Activated CD8-positive, alpha-beta memory T cell treated with anti-CD3 and anti-CD28 coated beads, Interleukin-2, amount 50 U/mL, for 1 hour (primary cell): ENCODE data around the gene DNAAF5.

Experiments
- DNase-seq: peaks from one replicate; pipeline ENCODE4 v3.0.0-alpha.2; 2020; ENCODE audit errors: extremely low read depth

The DNAAF5 gene

DNA sequence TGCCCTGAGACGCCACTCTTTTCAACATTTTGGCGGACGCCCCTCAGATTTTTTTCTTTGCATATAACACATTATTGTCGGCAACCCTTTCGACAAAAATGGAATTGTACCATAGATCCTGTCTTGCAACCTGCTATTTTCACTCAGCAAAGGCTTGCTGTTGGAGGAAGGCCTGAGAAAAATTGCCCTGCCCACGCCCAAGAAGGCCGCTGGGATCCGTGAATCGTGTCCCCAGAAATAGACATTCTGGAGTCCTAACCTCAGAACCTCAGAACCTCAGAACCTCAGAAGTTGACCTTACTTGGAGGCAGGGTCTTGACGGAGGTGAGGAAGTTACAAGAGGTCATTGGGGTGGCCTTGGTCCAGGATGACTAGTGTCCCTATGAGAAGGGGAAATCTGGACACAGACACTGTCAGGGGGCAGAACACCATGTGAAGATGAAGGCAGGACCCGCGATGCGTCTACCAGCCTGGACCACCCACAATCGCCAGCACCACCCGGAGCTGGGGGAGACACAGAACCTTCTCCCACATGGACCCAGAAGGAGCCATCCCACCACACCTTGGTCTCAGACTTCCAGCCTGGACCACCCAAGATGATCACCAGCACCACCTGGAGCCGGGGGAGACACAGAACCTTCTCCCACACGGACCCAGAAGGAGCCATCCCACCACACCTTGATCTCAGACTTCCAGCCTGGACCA, 19.1 kb upstream of the DNAAF5 start:
- DNase-seq, result no peak

- no peak for DNase-seq
These were observed 16.3 kb upstream of the DNAAF5 start for GRCh38 chr7:710161-710560.

DNA sequence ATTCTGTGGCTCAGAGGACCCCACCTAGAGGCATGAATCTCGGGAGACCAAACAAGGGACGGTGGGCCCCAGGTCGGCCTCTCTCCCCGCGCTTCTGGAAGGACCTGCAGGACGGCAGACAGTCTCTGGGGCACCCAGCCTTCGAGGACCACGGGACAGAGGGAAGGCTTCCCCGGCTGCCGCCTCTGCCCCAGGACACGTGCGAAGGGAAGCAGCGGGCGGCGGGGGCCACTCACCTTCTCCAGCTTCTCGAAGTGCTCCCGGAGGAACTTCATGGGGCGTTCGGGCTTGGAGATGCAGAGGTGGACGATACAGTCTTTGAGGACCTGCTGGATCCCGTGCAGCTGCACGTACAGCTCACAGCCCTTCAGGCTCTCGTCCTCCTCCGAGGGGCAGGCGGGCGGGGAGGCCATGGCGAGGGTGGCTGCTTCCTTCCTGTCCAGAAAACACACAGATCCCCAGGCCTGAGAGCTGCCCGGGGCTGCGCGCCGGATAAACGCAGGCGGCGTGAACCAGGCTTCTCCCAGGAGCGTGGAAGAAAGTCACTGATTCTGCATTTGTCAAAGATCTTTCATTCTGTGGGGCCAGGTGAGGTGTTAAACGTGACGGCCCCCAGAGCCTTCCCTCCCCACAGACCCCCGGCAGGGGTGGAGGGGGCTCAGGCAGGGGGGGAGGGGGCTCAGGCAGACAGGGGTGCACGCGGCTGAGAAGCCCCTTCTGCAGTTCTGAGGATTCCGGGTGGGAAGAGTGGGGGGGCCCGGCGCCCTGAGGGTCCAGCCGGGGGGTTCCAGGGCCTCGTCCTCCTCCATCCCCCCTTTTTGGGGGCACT, 15.2 kb upstream of the DNAAF5 start:
- DNase-seq, result no peak

DNA sequence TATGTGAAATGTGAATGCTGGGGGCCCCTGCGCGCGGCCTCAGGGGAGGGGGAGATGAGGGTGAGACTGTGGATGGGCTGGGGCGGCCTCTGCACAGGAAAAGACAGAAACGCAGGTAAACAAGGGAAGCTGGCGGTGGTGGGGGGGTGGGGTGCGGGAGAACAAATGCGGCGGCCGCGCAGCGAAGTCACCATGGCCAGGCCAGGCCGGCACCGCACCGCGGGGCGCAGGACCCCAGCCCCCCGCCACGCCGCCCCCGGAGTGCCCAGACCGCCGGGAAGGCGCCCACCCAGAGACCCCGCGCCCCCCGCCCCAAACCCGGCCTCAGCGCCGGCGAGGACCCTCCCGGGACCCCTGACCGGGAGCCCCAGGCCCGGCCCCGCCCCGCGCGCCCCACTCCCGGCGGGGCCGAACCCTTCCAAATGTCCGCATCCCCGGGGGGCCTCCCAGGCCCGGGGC, 14.5 kb upstream of the DNAAF5 start:
- DNase-seq, result no peak

DNA sequence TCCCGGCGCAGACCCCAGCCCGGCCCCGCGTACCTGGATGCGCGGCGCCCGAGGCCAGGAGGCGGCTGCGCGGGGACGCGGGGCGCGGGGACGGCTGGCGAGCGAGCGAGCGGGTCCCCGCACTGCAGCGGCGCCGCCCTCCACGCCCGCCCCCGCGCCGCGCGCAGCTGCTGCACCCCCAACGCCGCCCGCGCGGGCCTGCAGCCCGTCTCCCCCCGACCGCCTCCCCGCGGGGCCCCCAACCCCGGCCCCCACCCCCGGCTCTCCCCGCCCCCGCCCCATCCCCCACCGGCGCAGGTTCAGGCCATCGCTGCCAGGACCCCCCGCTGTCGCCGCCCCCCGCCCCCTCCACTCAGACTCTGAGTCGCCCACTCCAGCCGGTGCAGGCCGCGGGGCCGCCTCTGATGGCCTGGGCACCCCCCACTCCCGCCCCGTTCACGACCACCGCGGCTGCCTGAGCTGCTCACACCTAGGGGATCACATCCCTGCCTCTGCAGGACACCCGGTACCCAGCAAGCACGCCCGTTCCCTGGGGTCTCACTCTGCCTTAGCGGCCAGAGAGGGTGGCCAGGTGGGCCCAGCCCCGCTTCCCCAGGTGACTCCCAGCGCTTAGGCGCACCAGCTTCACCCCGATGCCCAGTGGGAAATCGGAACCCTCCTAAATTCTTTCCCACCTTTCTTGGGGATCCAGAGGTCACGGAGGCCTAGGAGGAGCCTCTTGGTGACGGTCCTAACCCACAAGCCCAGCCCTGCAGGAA, 13.9 kb upstream of the DNAAF5 start:
- no peak for DNase-seq

- no peak for DNase-seq
These were observed 13.4 kb upstream of the DNAAF5 start for GRCh38 chr7:713139-713457.

- DNase-seq, result no peak
These were observed 12.8 kb upstream of the DNAAF5 start for GRCh38 chr7:713488-714230.

DNA sequence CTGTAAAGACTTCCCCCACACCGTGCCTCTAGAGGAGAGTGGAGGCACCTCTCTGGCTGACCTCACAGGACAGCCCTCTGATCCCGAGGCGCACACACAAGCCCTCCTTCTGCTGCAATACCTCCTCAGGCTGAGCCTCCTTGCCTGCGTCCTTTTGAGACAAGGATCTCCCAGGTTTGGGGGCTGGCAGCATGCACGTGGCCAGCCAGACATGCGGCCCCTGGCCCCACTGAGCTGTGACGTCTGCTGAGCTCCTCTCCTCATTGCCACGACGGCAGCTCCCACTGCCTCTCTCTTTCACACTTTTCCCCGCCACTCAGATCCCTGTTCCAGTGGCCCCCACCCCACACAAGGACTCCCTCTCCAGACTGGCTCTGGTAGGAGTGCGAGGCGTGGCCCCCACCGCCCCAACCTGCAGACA, 12.2 kb upstream of the DNAAF5 start:
- DNase-seq, result no peak

DNA sequence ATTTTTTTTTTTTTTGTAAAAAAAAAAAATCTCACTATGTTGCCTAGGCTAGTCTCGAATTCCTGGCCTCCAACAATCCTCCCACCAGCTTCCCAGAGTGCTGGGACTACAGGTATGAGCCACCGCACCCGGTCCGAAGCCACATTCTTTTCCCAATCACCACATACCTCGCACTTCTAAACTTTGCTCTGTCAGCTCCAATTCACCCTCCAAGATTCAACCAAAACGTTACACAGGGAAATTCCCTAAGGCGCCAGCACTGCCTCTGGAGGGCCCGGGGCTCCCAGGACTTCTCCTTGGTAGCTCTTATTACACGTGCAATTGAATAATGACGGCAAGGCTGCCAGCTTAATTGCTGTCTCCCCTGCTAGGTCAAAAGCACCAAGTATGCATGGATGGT, 10.3 kb upstream of the DNAAF5 start:
- DNase-seq, result no peak

- no peak for DNase-seq
These were observed 9.9 kb upstream of the DNAAF5 start for GRCh38 chr7:716636-717035.

GRCh38 chr7:721619-722248, 4.8 kb upstream of the DNAAF5 start:
- no peak for DNase-seq

DNA sequence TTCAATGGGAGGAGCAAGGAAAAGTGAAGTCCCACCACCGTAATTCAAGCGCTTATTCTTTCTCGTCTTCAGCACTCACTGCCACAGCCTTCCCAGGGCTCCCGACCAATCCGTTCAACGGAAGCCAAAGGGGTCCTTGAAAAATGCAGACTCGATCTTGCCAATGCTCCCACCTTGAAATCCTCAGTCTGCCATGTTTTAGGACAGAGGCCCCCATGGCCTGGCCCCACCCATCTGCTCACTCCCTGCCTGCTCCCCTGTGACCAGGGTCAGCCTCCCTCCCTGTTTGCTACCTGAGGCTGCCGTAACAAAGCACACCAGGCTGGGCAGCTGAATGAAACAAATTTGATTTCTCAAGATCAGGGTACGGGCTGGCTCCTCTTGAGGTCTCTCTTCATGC, 3.0 kb upstream of the DNAAF5 start:
- no peak for DNase-seq

- DNase-seq, result no peak
These were observed 2.2 kb upstream of the DNAAF5 start for GRCh38 chr7:724298-724697.

- no peak for DNase-seq
These were observed 1.1 kb upstream of the DNAAF5 start for GRCh38 chr7:725223-726005.

GRCh38 chr7:726854-727103, 280 bp downstream of the DNAAF5 start:
- DNase-seq, result no peak

DNA sequence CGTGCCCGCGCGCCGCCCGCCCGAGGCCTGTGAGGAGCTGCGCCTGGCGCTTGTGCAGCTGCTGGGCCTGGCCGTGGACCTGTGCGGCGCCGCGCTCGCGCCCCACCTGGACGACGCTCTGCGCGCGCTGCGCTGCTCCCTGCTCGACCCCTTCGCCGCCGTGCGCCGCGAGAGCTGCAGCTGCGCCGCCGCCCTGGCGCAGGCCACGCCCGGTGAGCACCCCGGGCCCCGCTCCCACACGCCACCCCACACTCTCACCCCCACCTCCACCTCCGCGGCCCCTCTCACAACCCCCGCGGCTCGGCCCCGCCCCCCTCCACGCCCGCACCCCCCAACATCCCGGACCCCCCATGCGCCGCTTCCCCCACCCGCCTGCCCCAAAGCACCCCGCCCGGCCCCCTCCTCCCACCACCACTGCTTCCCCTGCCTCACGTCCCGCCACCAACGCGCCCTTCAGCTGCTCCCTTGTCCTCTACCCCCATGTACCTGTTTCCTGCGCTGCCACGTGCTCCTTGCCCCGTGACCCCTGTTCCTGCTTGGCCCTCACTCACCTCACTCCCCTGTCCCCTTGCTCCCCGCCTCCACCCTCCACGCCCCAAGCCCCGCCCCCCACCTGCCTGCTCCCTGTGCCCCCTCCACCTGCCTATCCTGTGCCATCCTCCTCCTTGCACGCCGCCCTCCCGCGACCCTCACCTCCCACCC, 756 bp downstream of the DNAAF5 start, which contains the start of gene PRKAR1B:
Gene PRKAR1B, minus strand, starts transcription at position 178 of the 702 bp plus-strand sequence. CDS start 15,776 bp downstream, outside the sequence.
- DNase-seq, result no peak

GRCh38 chr7:727806-728460, 1.4 kb downstream of the DNAAF5 start:
- DNase-seq, result no peak

- DNase-seq, result no peak
These were observed 2.1 kb downstream of the DNAAF5 start for GRCh38 chr7:728602-729001.

- DNase-seq, result no peak
These were observed 2.9 kb downstream of the DNAAF5 start for GRCh38 chr7:729140-730000.
